Sigmoid colon (tissue), 7 donors: ENCODE measurements around the gene PCDHGB1. TPM values are rescaled to one million over a fixed set of nuclear protein-coding genes. Genes with fewer than 3 reads are reported as not detected.
"Not testable (repeated sequence)": the region's sequence is repeated elsewhere in the genome, so short reads cannot be mapped to it uniquely, and the experiment has no call there.

Experiments
- DNase-seq: peaks from one replicate; pipeline ENCODE4 v3.0.0-alpha.2; 2019
- H3K27ac ChIP-seq, 4 donors: fragments of 200-600 bp; sonication (generic); one replicate each; pipeline ENCODE4 v1.5.1; 2016 to 2019; ENCODE audit warnings: mild to moderate bottlenecking in 1 of 4
- H3K27me3 ChIP-seq, 3 donors: fragments of 200-600 bp; sonication (generic); one replicate each; pipeline ENCODE4 v1.5.1; 2019; ENCODE audit warnings: mild to moderate bottlenecking in 1 of 3
- H3K36me3 ChIP-seq, 4 donors: fragments of 200-600 bp; sonication (generic); one replicate each; pipeline ENCODE4 v1.5.1; 2016 to 2019
- H3K4me1 ChIP-seq, 4 donors: fragments of 200-600 bp; sonication (generic); one replicate each; pipeline ENCODE4 v1.5.1; 2017 to 2019
- H3K4me3 ChIP-seq, 4 donors: fragments of 200-600 bp; sonication (generic); one replicate each; pipeline ENCODE4 v1.5.1; 2017 to 2019; ENCODE audit warnings: mild to moderate bottlenecking in 2 of 4, moderate library complexity in 1 of 4
- H3K9me3 ChIP-seq, 4 donors: fragments of 200-600 bp in 3 of 4; sonication (generic) in 3 of 4; one replicate each; pipeline versions ENCODE4 v1.5.1 to v1.6.1; 2013 to 2019
- EP300 ChIP-seq, 4 donors: sonication (generic); formaldehyde crosslinking; IDR thresholded peaks; one replicate each; pipeline ENCODE4 v1.6.1; 2017; ENCODE audit warnings: antibody characterized with exemption in 4 of 4
- POLR2A ChIP-seq, 2 donors: fragments of 450-650 bp; IDR thresholded peaks; one replicate each; pipeline ENCODE4 v1.6.1; 2016; ENCODE audit warnings: antibody characterized with exemption in 2 of 2, mild to moderate bottlenecking in 2 of 2, moderate library complexity in 2 of 2
- POLR2AphosphoS5 ChIP-seq, 4 donors: sonication (generic); formaldehyde crosslinking; IDR thresholded peaks; one replicate each; pipeline ENCODE4 v1.6.1; 2017; ENCODE audit warnings: antibody characterized with exemption in 4 of 4
- WGBS, 2 donors: extraction: QIAGEN DNeasy Blood & Tissue Kit; methylation state at CpG; one replicate each; pipeline ENCODE4 v1.1.7; 2013; 5-methylcytosine and 5-hydroxymethylcytosine counted together
- intact Hi-C: fragments of 100-400 bp; cut with DNase I; formaldehyde crosslinking; loops from one replicate; pipeline ENCODE4 v1.15.1; 2023
- polyA plus RNA-seq, 3 donors: library from polyadenylated mRNA; stranded (reverse); fragments of 200-250 nt; gene quantifications; one replicate each; pipeline ENCODE4 v1.2.3, GENCODE V29; 2013
- total RNA-seq, 4 donors: library from RNA; depleted of rRNA; stranded (reverse); fragments of >200 nt; gene quantifications; one replicate each; pipeline ENCODE4 v1.1.0, GENCODE V29; 2016
- TF ChIP-seq, protein P1 (sequence below), 4 experiments: fragments of 450-650 bp in 3 of 4; fragments of 200-600 bp in 1 of 4; IDR thresholded peaks; one replicate each; pipeline ENCODE4 v1.5.1; 2016 to 2019; ENCODE audit warnings: antibody characterized with exemption in 4 of 4, mild to moderate bottlenecking in 3 of 4, moderate library complexity in 2 of 4
- donor health status: healthy with polysubstance abuse.
- donor health status: Bipolar disorder and iron deficiency.
- donor health status: healthy.

PCDHGB1 gene
- total and polyA plus RNA-seq, 7 donors = 0.26 to 8.4 (median 3.3) TPM; not detected in 2

DNA sequence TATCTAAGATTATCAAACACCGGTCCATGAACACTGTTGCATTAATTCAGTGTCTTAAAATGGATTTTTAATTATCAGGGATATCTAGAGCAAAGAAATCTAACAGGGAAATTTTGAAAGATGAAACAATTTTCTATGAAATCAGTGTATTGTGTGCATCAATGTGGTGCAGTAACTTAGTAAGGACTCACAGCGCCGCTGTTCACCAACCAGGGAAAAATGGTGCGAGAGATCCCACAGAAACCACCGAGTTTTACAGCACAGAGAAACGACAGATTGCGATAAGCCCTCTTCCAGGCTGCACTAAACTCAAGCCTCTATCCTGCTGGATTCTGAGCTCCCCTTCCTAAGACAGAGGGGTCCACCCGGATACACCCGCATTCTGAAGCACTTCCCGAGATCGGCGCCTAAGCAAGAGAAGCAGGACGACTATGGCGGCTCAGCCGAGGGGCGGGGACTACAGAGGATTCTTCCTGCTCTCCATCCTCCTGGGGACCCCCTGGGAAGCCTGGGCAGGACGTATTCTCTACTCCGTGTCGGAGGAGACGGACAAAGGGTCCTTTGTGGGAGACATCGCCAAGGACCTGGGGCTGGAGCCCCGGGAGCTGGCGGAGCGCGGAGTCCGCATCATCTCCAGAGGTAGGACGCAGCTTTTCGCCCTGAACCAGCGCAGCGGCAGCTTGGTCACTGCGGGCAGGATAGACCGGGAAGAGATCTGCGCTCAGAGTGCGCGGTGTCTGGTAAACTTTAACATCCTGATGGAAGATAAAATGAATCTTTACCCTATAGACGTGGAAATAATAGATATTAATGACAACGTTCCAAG lies 32.8 kb downstream of the PCDHGB1 start, which contains the start of gene PCDHGA7:
Gene PCDHGA7 (plus strand): TSS at position 274 of the 826 bp plus-strand sequence. CDS start 158 bp downstream, at position 432.
- Histone ChIP-seq H3K9me3 (peaks cover 22 to 89% (median 66%) of the 10 kb centered on the region in 4 donors), H3K4me3 (peak within 1 kb of the TSS in 1 of 4 donors; percentile 8)

GRCh38 chr5:141383345-141383744 lies 33.4 kb downstream of the PCDHGB1 start:
- H3K4me1 ChIP-seq = no peaks in the 10 kb centered on the region
- peaks cover 0 to 9% (median 0%) of the 10 kb centered on the region in 3 donors for H3K27me3 ChIP-seq
- TF ChIP-seq EP300 (IDR thresholded peaks at IDR 0.05) (no peak), POLR2A (IDR thresholded peaks at IDR 0.05) (no peak), POLR2AphosphoS5 (IDR thresholded peaks at IDR 0.05) (no peak)
- TF ChIP-seq, protein P1, sequence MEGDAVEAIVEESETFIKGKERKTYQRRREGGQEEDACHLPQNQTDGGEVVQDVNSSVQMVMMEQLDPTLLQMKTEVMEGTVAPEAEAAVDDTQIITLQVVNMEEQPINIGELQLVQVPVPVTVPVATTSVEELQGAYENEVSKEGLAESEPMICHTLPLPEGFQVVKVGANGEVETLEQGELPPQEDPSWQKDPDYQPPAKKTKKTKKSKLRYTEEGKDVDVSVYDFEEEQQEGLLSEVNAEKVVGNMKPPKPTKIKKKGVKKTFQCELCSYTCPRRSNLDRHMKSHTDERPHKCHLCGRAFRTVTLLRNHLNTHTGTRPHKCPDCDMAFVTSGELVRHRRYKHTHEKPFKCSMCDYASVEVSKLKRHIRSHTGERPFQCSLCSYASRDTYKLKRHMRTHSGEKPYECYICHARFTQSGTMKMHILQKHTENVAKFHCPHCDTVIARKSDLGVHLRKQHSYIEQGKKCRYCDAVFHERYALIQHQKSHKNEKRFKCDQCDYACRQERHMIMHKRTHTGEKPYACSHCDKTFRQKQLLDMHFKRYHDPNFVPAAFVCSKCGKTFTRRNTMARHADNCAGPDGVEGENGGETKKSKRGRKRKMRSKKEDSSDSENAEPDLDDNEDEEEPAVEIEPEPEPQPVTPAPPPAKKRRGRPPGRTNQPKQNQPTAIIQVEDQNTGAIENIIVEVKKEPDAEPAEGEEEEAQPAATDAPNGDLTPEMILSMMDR (IDR thresholded peaks at IDR 0.05) = no peak
- H3K27ac ChIP-seq = no peak overlapping the region
- no peak overlapping the region for H3K4me3 ChIP-seq
- 43 to 60% methylated on average over 21 of the region's 21 CpGs for WGBS, 2 donors
- H3K36me3 ChIP-seq = peaks cover 0 to 6% (median 0%) of the 10 kb centered on the region in 4 donors
- intact Hi-C loops = no loop called here
- DNase-seq = no peak
- peaks cover 24 to 86% (median 63%) of the 10 kb centered on the region in 4 donors for H3K9me3 ChIP-seq

More for the DNA sequence above, 32.8 kb downstream of the PCDHGB1 start, which contains the start of gene PCDHGA7:
- Histone ChIP-seq H3K27ac (no peak within 1 kb of the TSS), H3K36me3 (peaks cover 0 to 6% (median 0%) of the 10 kb centered on the region in 4 donors), H3K4me1 (no peaks in the 10 kb centered on the region), H3K27me3 (peaks cover 0 to 9% (median 0%) of the 10 kb centered on the region in 3 donors)
- TF ChIP-seq, protein P1 (IDR thresholded peaks at IDR 0.05) = no peak
- TF ChIP-seq POLR2AphosphoS5 (IDR thresholded peaks at IDR 0.05) = no peak
- TF ChIP-seq EP300 (IDR thresholded peaks at IDR 0.05) = no peak
- TF ChIP-seq POLR2A (IDR thresholded peaks at IDR 0.05) = no peak
- 19 to 40% methylated on average over 37 of the region's 37 CpGs for WGBS, 2 donors
- intact Hi-C loops = no loop called here
- peak; percentile 30 for DNase-seq

- intact Hi-C loops = no loop called here
- H3K4me3 ChIP-seq = no peak overlapping the region
- no peak for DNase-seq
- TF ChIP-seq POLR2A (IDR thresholded peaks at IDR 0.05) (no peak), EP300 (IDR thresholded peaks at IDR 0.05) (no peak), POLR2AphosphoS5 (IDR thresholded peaks at IDR 0.05) (no peak)
- TF ChIP-seq, protein P1 (IDR thresholded peaks at IDR 0.05) = no peak
- WGBS, 2 donors = 58 to 71% methylated on average over 43 of the region's 43 CpGs
- no peaks in the 10 kb centered on the region for H3K4me1 ChIP-seq
- H3K9me3 ChIP-seq = peaks cover 37 to 89% (median 73%) of the 10 kb centered on the region in 4 donors
- peaks cover 0 to 9% (median 0%) of the 10 kb centered on the region in 3 donors for H3K27me3 ChIP-seq
- H3K27ac ChIP-seq = no peak overlapping the region
- peaks cover 0 to 6% (median 0%) of the 10 kb centered on the region in 4 donors for H3K36me3 ChIP-seq
Observed at GRCh38 chr5:141384471-141385267, 34.8 kb downstream of the PCDHGB1 start.

DNA sequence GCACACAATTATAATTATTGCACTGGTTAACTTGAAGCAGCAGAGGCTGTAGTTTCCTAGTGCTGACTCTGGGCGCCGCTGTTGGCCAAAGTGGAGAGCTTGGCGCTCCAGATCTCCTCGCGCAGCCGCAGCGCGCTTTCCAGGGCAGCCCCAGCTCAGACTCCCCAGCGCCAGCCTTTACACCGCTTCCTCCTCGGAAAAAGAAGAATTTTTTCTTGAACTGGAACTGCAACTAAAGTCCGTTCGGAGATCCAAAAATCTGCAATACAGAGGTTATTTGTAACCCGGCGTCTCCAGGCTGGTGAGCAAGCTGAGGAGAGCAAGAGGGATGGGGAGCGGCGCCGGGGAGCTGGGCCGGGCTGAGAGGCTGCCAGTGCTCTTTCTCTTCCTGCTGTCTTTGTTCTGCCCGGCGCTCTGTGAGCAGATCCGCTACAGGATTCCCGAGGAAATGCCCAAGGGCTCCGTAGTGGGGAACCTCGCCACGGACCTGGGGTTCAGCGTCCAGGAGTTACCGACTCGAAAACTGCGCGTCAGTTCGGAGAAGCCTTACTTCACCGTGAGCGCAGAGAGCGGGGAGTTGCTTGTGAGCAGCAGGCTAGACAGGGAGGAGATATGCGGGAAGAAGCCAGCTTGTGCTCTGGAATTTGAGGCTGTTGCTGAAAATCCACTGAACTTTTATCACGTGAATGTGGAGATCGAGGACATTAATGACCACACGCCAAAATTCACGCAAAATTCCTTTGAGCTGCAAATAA lies 37.8 kb downstream of the PCDHGB1 start, which contains the start of gene PCDHGB4:
Gene PCDHGB4 (plus strand): TSS at position 142 of the 755 bp plus-strand sequence. CDS start 187 bp downstream, at position 329.
- H3K9me3 ChIP-seq = peaks cover 39 to 95% (median 73%) of the 10 kb centered on the region in 4 donors
- H3K27me3 ChIP-seq, H3K4me3 ChIP-seq, H3K27ac ChIP-seq, H3K36me3 ChIP-seq, H3K4me1 ChIP-seq, DNase-seq, intact Hi-C loops: not testable (repeated sequence)
- 17 to 42% methylated on average over 21 to 22 of the region's 40 CpGs for WGBS, 2 donors
- TF ChIP-seq, protein P1 (IDR thresholded peaks at IDR 0.05) = peak in 1 of 4 experiments; percentile 13
